H9 (cell line): Measurements from ENCODE around the gene TRAIP. TPM values are rescaled to one million over a fixed set of nuclear protein-coding genes. Genes with fewer than 3 reads are reported as not detected.

Experiments used
- DNase-seq: peaks from one replicate; pipeline ENCODE4 v3.0.0-alpha.2; 2017
- H2AFZ ChIP-seq: one replicate; pipeline ENCODE4 v1.6.1; 2013; ENCODE audit warnings: mild to moderate bottlenecking, low read length, control low read depth, moderate library complexity
- H2AK5ac ChIP-seq: 2 replicates; pipeline ENCODE4 v1.6.1; 2013; ENCODE audit warnings: low read length, control low read depth, mixed read lengths; ENCODE audit not compliant: insufficient read length
- H2BK120ac ChIP-seq: one replicate; pipeline ENCODE4 v1.6.1; 2013; ENCODE audit warnings: low read depth, mild to moderate bottlenecking, low read length, control low read depth, inconsistent platforms; ENCODE audit not compliant: poor library complexity, severe bottlenecking
- H2BK12ac ChIP-seq: 2 replicates; pipeline ENCODE4 v1.6.1; 2013; ENCODE audit warnings: low read length, control low read depth, mixed read lengths, low read depth; ENCODE audit not compliant: insufficient read length
- H2BK15ac ChIP-seq: 2 replicates; pipeline ENCODE4 v1.6.1; 2013; ENCODE audit warnings: low read depth, low read length, control low read depth
- H2BK20ac ChIP-seq: one replicate; pipeline ENCODE4 v1.6.1; 2013; ENCODE audit warnings: low read depth, mild to moderate bottlenecking, low read length, control low read depth, inconsistent platforms; ENCODE audit not compliant: poor library complexity, severe bottlenecking
- H2BK5ac ChIP-seq: 2 replicates; pipeline ENCODE4 v1.6.1; 2013; ENCODE audit warnings: low read length, control low read depth, mixed read lengths; ENCODE audit not compliant: insufficient read length
- H3K14ac ChIP-seq: 2 replicates; pipeline ENCODE4 v1.6.1; 2013; ENCODE audit warnings: low read length, control low read depth; ENCODE audit not compliant: insufficient read depth
- H3K18ac ChIP-seq: 2 replicates; pipeline ENCODE4 v1.6.1; 2013; ENCODE audit warnings: low read depth, mild to moderate bottlenecking, mixed read lengths, low read length, control low read depth; ENCODE audit not compliant: insufficient read length
- H3K23ac ChIP-seq: 2 replicates; pipeline ENCODE4 v1.6.1; 2013; ENCODE audit warnings: low read length, control low read depth, mixed read lengths, low read depth; ENCODE audit not compliant: insufficient read length
- H3K23me2 ChIP-seq: 2 replicates; pipeline ENCODE4 v1.6.1; 2013; ENCODE audit warnings: low read depth, mild to moderate bottlenecking, mixed read lengths, low read length, control low read depth; ENCODE audit not compliant: insufficient read length, poor library complexity, severe bottlenecking
- H3K27ac ChIP-seq: 2 replicates; pipeline ENCODE4 v1.5.1; 2013; ENCODE audit warnings: low read length, control low read depth, mixed read lengths, low read depth; ENCODE audit not compliant: insufficient read length
- H3K27me3 ChIP-seq: 2 replicates; pipeline ENCODE4 v1.6.1; 2013; ENCODE audit warnings: low read length, control low read depth, inconsistent platforms; ENCODE audit not compliant: insufficient read depth
- H3K4ac ChIP-seq: 2 replicates; pipeline ENCODE4 v1.6.1; 2013; ENCODE audit warnings: low read depth, mild to moderate bottlenecking, control low read depth, inconsistent platforms, low read length, moderate library complexity
- H3K4me1 ChIP-seq: 2 replicates; pipeline ENCODE4 v1.6.1; 2013; ENCODE audit warnings: low read length, control low read depth, inconsistent platforms; ENCODE audit not compliant: insufficient read depth
- H3K4me2 ChIP-seq: 2 replicates; pipeline ENCODE4 v1.6.1; 2013; ENCODE audit warnings: low read length, control low read depth, mixed read lengths; ENCODE audit not compliant: insufficient read length, insufficient read depth
- H3K56ac ChIP-seq: 2 replicates; pipeline ENCODE4 v1.6.1; 2013; ENCODE audit warnings: low read depth, mild to moderate bottlenecking, mixed read lengths, low read length, control low read depth; ENCODE audit not compliant: insufficient read length
- H3K79me1 ChIP-seq: 2 replicates; pipeline ENCODE4 v1.6.1; 2013; ENCODE audit warnings: low read depth, mild to moderate bottlenecking, moderate library complexity, low read length, control low read depth, inconsistent platforms; ENCODE audit not compliant: insufficient read depth, poor library complexity, severe bottlenecking
- H3K79me2 ChIP-seq: 2 replicates; pipeline ENCODE4 v1.6.1; 2013; ENCODE audit warnings: low read length, control low read depth, inconsistent platforms; ENCODE audit not compliant: insufficient read depth
- H3K9ac ChIP-seq: 2 replicates; pipeline ENCODE4 v1.6.1; 2013; ENCODE audit warnings: low read length, control low read depth, mixed read lengths; ENCODE audit not compliant: insufficient read length; ENCODE audit errors: extremely low read depth
- H3K9me3 ChIP-seq: one replicate; pipeline ENCODE4 v1.6.1; 2013; ENCODE audit warnings: low read depth, low read length, inconsistent platforms; ENCODE audit not compliant: control insufficient read depth
- H3T11ph ChIP-seq: one replicate; pipeline ENCODE4 v1.6.1; 2013; ENCODE audit warnings: mild to moderate bottlenecking, low read length, control low read depth, inconsistent platforms
- H4K20me1 ChIP-seq: one replicate; pipeline ENCODE4 v1.6.1; 2013; ENCODE audit not compliant: control insufficient read depth, insufficient read length, insufficient read depth
- H4K5ac ChIP-seq: 2 replicates; pipeline ENCODE4 v1.6.1; 2013; ENCODE audit warnings: low read depth, mild to moderate bottlenecking, mixed read lengths, low read length, control low read depth; ENCODE audit not compliant: insufficient read length
- H4K8ac ChIP-seq: replicated peaks from 2 replicates; pipeline ENCODE4 v1.6.1; 2013; ENCODE audit warnings: low read length, control low read depth, mixed read lengths, low read depth; ENCODE audit not compliant: insufficient read length
- H4K91ac ChIP-seq: 2 replicates; pipeline ENCODE4 v1.6.1; 2013; ENCODE audit warnings: low read depth, mild to moderate bottlenecking, moderate library complexity, mixed read lengths, low read length, control low read depth; ENCODE audit not compliant: insufficient read length
- H3K27ac Mint-ChIP-seq, 3 experiments: 2 replicates in 2 of 3; 3 replicates in 1 of 3; pipeline ENCODE4 v1.8.0; 2020 to 2021; ENCODE audit warnings: mixed read lengths in 3 of 3, mild to moderate bottlenecking in 1 of 3, moderate library complexity in 1 of 3
- H3K27me3 Mint-ChIP-seq: 2 replicates; pipeline ENCODE4 v1.8.0; 2021; ENCODE audit warnings: low read depth, mild to moderate bottlenecking, moderate library complexity, mixed read lengths
- H3K36me3 Mint-ChIP-seq, 3 experiments: 2 replicates in 2 of 3; 3 replicates in 1 of 3; pipeline ENCODE4 v1.8.0; 2020 to 2021; ENCODE audit warnings: low read depth in 3 of 3, mixed read lengths in 3 of 3; ENCODE audit not compliant: insufficient read depth in 1 of 3
- H3K4me1 Mint-ChIP-seq, 2 experiments: 2 replicates each; pipeline ENCODE4 v1.8.0; 2020; ENCODE audit warnings: mixed read lengths in 2 of 2
- H3K4me3 Mint-ChIP-seq, 2 experiments: 2 replicates in 1 of 2; 3 replicates in 1 of 2; pipeline ENCODE4 v1.8.0; 2020 to 2021; ENCODE audit warnings: mild to moderate bottlenecking in 2 of 2, mixed read lengths in 2 of 2, moderate library complexity in 1 of 2
- H3K9me3 Mint-ChIP-seq, 2 experiments: 2 replicates in 1 of 2; 3 replicates in 1 of 2; pipeline ENCODE4 v1.8.0; 2020; ENCODE audit warnings: mild to moderate bottlenecking in 2 of 2, mixed read lengths in 2 of 2, moderate library complexity in 1 of 2
- CTCF ChIP-seq: fragments of 200-600 bp; sonication (generic); conservative IDR thresholded peaks from 3 replicates; pipeline ENCODE4 v1.8.0; 2021; ENCODE audit warnings: antibody characterized with exemption, mild to moderate bottlenecking
- WGBS: extraction: QIAGEN DNeasy Blood & Tissue Kit; methylation state at CpG from one replicate; pipeline ENCODE4 v1.1.7; 2013; ENCODE audit warnings: missing lambda C conversion rate, low lambda C conversion rate, mixed read lengths; ENCODE audit not compliant: insufficient read length; ENCODE audit errors: extremely low coverage; 5-methylcytosine and 5-hydroxymethylcytosine counted together
- total RNA-seq: library from RNA; stranded (reverse); gene quantifications from 2 replicates; pipeline ENCODE4 v1.2.1, GENCODE V29; 2021

Gene TRAIP
- total RNA-seq, 1 experiment from 2014 or later = 36.7 TPM

GRCh38 chr3:49889296-49889695, 32.9 kb upstream of the TRAIP start:
- Histone ChIP-seq H4K20me1 (no peaks in the 10 kb centered on the region), H3K27me3 (no peaks in the 10 kb centered on the region), H4K91ac (no peak overlapping the region), H3K79me1 (no peaks in the 10 kb centered on the region), H2AK5ac (no peak overlapping the region), H2BK120ac (no peak overlapping the region), H3K4me1 (no peaks in the 10 kb centered on the region), H2BK5ac (no peak overlapping the region), H3K27ac (no peak overlapping the region), H3K9me3 (no peaks in the 10 kb centered on the region), H2BK15ac (no peak overlapping the region), H3K23me2 (no peaks in the 10 kb centered on the region), H3K56ac (no peak overlapping the region), H2BK12ac (no peak overlapping the region), H3K4me2 (no peak overlapping the region), H4K8ac (no peak overlapping the region), H3K18ac (no peak overlapping the region), H2BK20ac (no peak overlapping the region), H3K4ac (no peak overlapping the region), H3T11ph (no peak overlapping the region), H3K9ac (no peak overlapping the region), H3K14ac (no peak overlapping the region), H3K23ac (no peak overlapping the region), H2AFZ (no peak overlapping the region), H3K79me2 (no peaks in the 10 kb centered on the region), H4K5ac (no peak overlapping the region)
- Mint-ChIP-seq H3K36me3 (no peaks in the 10 kb centered on the region; a peak in 2 of 7 replicates), H3K9me3 (no peaks in the 10 kb centered on the region), H3K4me3 (no peak overlapping the region), H3K27me3 (peaks cover 1% of the 10 kb centered on the region; the same call in 1 of the 2 replicates), H3K27ac (no peak overlapping the region), H3K4me1 (peaks cover 0 to 13% of the 10 kb centered on the region in 2 experiments; a peak in 1 of 4 replicates)
- no CpG with 5 or more reads among the region's 10 CpGs for WGBS
- TF ChIP-seq CTCF = no peak
- DNase-seq = no peak
